Stomach (tissue), 9 donors: Measurements from ENCODE around the gene CTRB1. TPM values are rescaled to one million over a fixed set of nuclear protein-coding genes. Genes with fewer than 3 reads are reported as not detected.
"Not testable (repeated sequence)": the region's sequence is repeated elsewhere in the genome, so short reads cannot be mapped to it uniquely, and the experiment has no call there.

Experiments used
- DNase-seq, 2 donors: peaks; one replicate each; pipeline versions ENCODE4 v3.0.0 to v3.0.0-alpha.2; 2013 to 2019
- H3K27ac ChIP-seq, 5 donors: fragments of 200-600 bp in 4 of 5; sonication (generic) in 4 of 5; one replicate each; pipeline ENCODE4 v1.5.1; 2013 to 2019; ENCODE audit warnings: mild to moderate bottlenecking in 1 of 5, moderate library complexity in 1 of 5
- H3K27me3 ChIP-seq, 3 donors: fragments of 200-600 bp; sonication (generic); one replicate each; pipeline ENCODE4 v1.5.1; 2017 to 2019; ENCODE audit warnings: mixed run types in 1 of 3
- H3K36me3 ChIP-seq, 4 donors: fragments of 200-600 bp; sonication (generic); 1 replicate in 3 of 4; 2 replicates in 1 of 4; pipeline ENCODE4 v1.5.1; 2016 to 2019
- H3K4me1 ChIP-seq, 4 donors: fragments of 200-600 bp; sonication (generic); one replicate each; pipeline ENCODE4 v1.5.1; 2016 to 2019
- H3K4me3 ChIP-seq, 4 donors: fragments of 200-600 bp; sonication (generic) in 3 of 4; one replicate each; pipeline ENCODE4 v1.5.1; 2016 to 2019; ENCODE audit warnings: mild to moderate bottlenecking in 1 of 4
- H3K9me3 ChIP-seq, 4 donors: fragments of 200-600 bp; sonication (generic); one replicate each; pipeline ENCODE4 v1.5.1; 2016 to 2019
- EP300 ChIP-seq: sonication (generic); formaldehyde crosslinking; IDR thresholded peaks from one replicate; pipeline ENCODE4 v1.6.1; 2017; ENCODE audit warnings: antibody characterized with exemption
- POLR2A ChIP-seq, 4 donors: fragments of 450-650 bp; IDR thresholded peaks; one replicate each; pipeline ENCODE4 v1.6.1; 2016; ENCODE audit warnings: antibody characterized with exemption in 4 of 4, control low read depth in 2 of 4, mild to moderate bottlenecking in 1 of 4, moderate library complexity in 1 of 4
- POLR2AphosphoS5 ChIP-seq, 3 donors: sonication (generic); formaldehyde crosslinking; IDR thresholded peaks; one replicate each; pipeline ENCODE4 v1.6.1; 2016; ENCODE audit warnings: antibody characterized with exemption in 3 of 3
- WGBS, 5 donors: extraction: QIAGEN DNeasy Blood & Tissue Kit in 3 of 5; methylation state at CpG; one replicate each; pipeline versions ENCODE4 v1.1.5 to v1.1.7; 2013 to 2018; 5-methylcytosine and 5-hydroxymethylcytosine counted together
- intact Hi-C: fragments of 100-400 bp; cut with DNase I; formaldehyde crosslinking; loops from one replicate; pipeline ENCODE4 v1.15.1; 2023; ENCODE audit warnings: low total_unique reads
- polyA plus RNA-seq, 3 donors: library from polyadenylated mRNA; stranded (reverse); fragments of 200-250 nt; gene quantifications; one replicate each; pipeline ENCODE4 v1.2.3, GENCODE V29; 2013
- total RNA-seq, 5 donors: library from RNA; depleted of rRNA; stranded (reverse); fragments of >200 nt; gene quantifications; one replicate each; pipeline versions ENCODE4 v1.1.0 to v1.2.3, GENCODE V29; 2014 to 2016
- TF ChIP-seq, protein P1 (sequence below), 7 experiments: fragments of 450-650 bp in 4 of 7; fragments of 200-600 bp in 3 of 7; sonication (generic) in 3 of 7; IDR thresholded peaks; one replicate each; pipeline ENCODE4 v1.5.1; 2016 to 2019; ENCODE audit warnings: antibody characterized with exemption in 7 of 7, control low read depth in 2 of 7, mild to moderate bottlenecking in 1 of 7
- donor health status: healthy with polysubstance abuse.
- donor health status: Bipolar disorder and iron deficiency.
- donor health status: healthy.

The CTRB1 gene
- total and polyA plus RNA-seq, 8 donors: 2.5 to 35.9 (median 2.9) TPM; not detected in 5

DNA sequence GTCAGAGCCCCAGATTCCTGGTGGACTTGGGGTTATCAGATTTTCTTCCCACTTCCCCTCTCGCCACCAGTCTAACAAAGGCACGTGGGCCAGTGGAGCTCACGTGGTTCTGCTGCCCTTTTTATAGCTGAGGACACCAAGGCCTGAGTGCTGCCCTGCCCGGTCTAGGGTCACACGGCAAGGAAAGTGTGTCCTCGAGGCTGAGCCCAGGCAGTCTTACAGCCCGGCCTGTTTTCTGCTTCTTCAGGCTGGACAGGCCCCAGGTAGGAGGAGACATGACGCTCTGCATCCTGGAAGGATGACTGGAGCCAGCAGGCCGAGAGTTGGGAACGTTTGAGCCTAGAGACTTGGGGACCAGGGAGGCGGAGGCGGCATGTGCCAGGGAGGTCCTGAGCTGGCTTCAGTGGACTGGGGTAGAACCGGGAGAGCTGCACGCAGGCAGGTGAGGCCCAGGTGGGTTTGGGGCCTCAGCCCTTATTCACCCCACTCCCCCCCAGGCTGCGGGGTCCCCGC is 3.5 kb downstream of the CTRB1 start:
- Histone ChIP-seq H3K27ac (no peak overlapping the region), H3K4me1 (peaks cover 0 to 9% (median 4%) of the 10 kb centered on the region in 4 donors), H3K9me3 (no peaks in the 10 kb centered on the region), H3K4me3 (no peak overlapping the region), H3K36me3 (no peaks in the 10 kb centered on the region), H3K27me3 (peaks cover 0 to 17% (median 0%) of the 10 kb centered on the region in 3 donors)
- no peak for DNase-seq
- TF ChIP-seq POLR2A (IDR thresholded peaks at IDR 0.05) (no peak), EP300 (no peak), POLR2AphosphoS5 (IDR thresholded peaks at IDR 0.05) (no peak)
- TF ChIP-seq, protein P1, sequence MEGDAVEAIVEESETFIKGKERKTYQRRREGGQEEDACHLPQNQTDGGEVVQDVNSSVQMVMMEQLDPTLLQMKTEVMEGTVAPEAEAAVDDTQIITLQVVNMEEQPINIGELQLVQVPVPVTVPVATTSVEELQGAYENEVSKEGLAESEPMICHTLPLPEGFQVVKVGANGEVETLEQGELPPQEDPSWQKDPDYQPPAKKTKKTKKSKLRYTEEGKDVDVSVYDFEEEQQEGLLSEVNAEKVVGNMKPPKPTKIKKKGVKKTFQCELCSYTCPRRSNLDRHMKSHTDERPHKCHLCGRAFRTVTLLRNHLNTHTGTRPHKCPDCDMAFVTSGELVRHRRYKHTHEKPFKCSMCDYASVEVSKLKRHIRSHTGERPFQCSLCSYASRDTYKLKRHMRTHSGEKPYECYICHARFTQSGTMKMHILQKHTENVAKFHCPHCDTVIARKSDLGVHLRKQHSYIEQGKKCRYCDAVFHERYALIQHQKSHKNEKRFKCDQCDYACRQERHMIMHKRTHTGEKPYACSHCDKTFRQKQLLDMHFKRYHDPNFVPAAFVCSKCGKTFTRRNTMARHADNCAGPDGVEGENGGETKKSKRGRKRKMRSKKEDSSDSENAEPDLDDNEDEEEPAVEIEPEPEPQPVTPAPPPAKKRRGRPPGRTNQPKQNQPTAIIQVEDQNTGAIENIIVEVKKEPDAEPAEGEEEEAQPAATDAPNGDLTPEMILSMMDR (IDR thresholded peaks at IDR 0.05): no peak
- intact Hi-C loops: no loop called here
- WGBS, 5 donors: 56 to 71% (median 68%) methylated on average over 10 to 16 of the region's 16 CpGs

DNA sequence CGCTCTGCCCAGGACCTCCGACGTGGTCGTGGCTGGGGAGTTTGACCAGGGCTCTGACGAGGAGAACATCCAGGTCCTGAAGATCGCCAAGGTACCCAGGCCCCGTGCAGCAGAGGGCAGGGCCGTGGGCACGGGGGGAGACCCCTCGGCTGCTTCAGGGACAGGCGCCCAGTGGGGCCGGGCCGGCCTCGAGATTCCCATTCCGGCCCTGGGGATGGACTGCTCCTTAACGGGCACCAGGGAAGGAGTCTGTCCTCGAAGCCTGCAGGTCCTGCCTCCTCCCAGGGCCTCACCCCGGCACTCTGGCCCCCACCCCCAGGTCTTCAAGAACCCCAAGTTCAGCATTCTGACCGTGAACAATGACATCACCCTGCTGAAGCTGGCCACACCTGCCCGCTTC is 4.3 kb downstream of the CTRB1 start:
- peaks cover 0 to 17% (median 0%) of the 10 kb centered on the region in 3 donors for H3K27me3 ChIP-seq
- H3K9me3 ChIP-seq, H3K36me3 ChIP-seq, DNase-seq, H3K4me1 ChIP-seq, H3K27ac ChIP-seq, intact Hi-C loops, H3K4me3 ChIP-seq: not testable (repeated sequence)
- WGBS, 5 donors: 84 to 86% (median 86%) methylated on average over 4 to 10 of the region's 20 CpGs; no CpG with 5 or more reads in 2 of the 5 donors

DNA sequence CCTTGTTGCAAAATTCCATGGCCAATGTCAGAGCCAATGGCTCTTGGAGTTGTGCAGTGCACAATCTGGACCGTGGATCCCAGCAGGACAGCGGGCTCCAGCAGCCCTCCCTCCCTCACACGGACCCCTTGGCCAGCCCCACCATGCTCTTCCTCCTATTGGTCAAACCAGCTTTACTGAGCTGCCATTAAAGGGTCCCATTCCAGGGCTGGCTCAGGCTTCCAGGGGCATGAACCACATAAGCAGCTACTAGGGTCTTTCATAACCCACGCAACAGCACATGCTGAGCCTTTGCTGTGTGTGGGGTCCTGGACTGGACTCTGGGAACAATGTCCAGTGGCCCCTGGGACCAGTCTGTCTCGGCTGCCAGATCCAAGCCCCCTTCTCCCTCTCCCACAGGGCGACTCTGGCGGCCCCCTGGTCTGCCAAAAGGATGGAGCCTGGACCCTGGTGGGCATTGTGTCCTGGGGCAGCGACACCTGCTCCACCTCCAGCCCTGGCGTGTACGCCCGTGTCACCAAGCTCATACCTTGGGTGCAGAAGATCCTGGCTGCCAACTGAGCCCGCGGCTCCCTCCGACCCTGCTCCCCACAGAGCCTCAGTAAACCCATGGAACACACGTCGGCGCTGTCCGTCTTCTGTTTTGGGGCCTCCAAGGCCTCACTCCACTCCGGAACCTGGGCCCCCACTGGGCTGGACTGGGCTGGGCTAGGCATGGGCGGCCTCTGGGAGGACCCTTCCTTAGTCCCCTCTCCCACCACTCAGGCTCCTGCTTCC is 5.7 kb downstream of the CTRB1 start:
- Histone ChIP-seq H3K9me3 (no peaks in the 10 kb centered on the region), H3K4me3 (no peak overlapping the region), H3K4me1 (peaks cover 0 to 7% (median 4%) of the 10 kb centered on the region in 4 donors), H3K27ac (no peak overlapping the region), H3K27me3 (peaks cover 0 to 17% (median 0%) of the 10 kb centered on the region in 3 donors), H3K36me3 (peaks cover 13 to 21% (median 20%) of the 10 kb centered on the region in 4 donors)
- WGBS, 5 donors: 52 to 69% (median 64%) methylated on average over 11 to 20 of the region's 20 CpGs
- no peak for TF ChIP-seq EP300
- no peak for TF ChIP-seq POLR2AphosphoS5 (IDR thresholded peaks at IDR 0.05)
- TF ChIP-seq POLR2A (IDR thresholded peaks at IDR 0.05): no peak
- TF ChIP-seq, protein P1 (IDR thresholded peaks at IDR 0.05): no peak
- no peak for DNase-seq
- intact Hi-C loops: no loop called here

DNA sequence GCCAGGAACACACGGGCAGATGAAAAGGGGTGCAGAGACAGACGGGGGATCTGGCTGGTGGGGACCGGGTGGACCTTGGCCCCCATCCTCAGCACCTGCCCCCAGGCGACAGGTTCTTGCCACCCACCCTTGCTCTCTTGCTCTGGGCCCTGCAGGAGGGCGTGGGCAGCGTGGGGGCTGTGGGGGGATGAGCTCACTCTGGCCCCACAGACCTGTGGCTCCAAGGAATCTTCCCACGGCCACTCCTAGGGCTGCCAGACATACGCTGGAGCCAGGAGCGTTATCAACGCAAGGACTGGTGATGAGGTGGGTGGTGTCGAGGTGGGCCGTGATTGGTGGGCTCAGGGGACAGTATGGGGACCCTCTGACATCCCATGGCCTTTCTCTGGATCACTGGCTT is 6.3 kb downstream of the CTRB1 start:
- Histone ChIP-seq H3K4me1 (peaks cover 0 to 3% (median under 1%) of the 10 kb centered on the region in 4 donors), H3K4me3 (no peak overlapping the region), H3K27me3 (peaks cover 0 to 17% (median 0%) of the 10 kb centered on the region in 3 donors), H3K9me3 (no peaks in the 10 kb centered on the region), H3K36me3 (peaks cover 16 to 27% (median 26%) of the 10 kb centered on the region in 4 donors), H3K27ac (no peak overlapping the region)
- 36 to 57% (median 51%) methylated on average over 11 to 12 of the region's 12 CpGs for WGBS, 5 donors
- no peak for DNase-seq
- intact Hi-C loops: no loop called here
- peak in 1 of 3 donors; percentile 5 for TF ChIP-seq POLR2AphosphoS5 (IDR thresholded peaks at IDR 0.05)
- TF ChIP-seq, protein P1 (IDR thresholded peaks at IDR 0.05): no peak
